Measurements from ENCODE around the gene ERP29. TPM values are rescaled to one million over a fixed set of nuclear protein-coding genes. Genes with fewer than 3 reads are reported as not detected.

ERP29 gene
- total and polyA plus RNA-seq, 3 experiments from 2014 or later, result 87.4 to 188 (median 88.0) TPM

GRCh38 chr12:111980598-111980997, 32.6 kb upstream of the ERP29 start:
- Mint-ChIP-seq H3K9me3 (no peaks in the 10 kb centered on the region), H3K36me3 (peaks cover 5 to 40% (median 15%) of the 10 kb centered on the region in 3 donors), H3K27me3 (no peaks in the 10 kb centered on the region), H3K4me3 (no peak overlapping the region), H3K27ac (peak overlapping the region in 1 of 8 donors; percentile 74), H3K4me1 (peaks cover 39 to 79% (median 56%) of the 10 kb centered on the region in 3 donors)
- Histone ChIP-seq H3K4me3 (ENCODE audit: low read length) (no peak overlapping the region), H3K27me3 (ENCODE audit: insufficient read depth, low read length, poor library complexity, severe bottlenecking) (no peaks in the 10 kb centered on the region), H3K36me3 (ENCODE audit: insufficient read depth, low read length) (no peaks in the 10 kb centered on the region), H3K9me3 (ENCODE audit: low read length) (no peaks in the 10 kb centered on the region), H3K4me1 (ENCODE audit: insufficient read depth, low read length) (no peaks in the 10 kb centered on the region), H3K27ac (ENCODE audit: low read depth, low read length) (no peak overlapping the region)
- ChIA-PET CTCF (interaction anchor here (1.3 kb wide), 1 partner anchor 12 kb away, joined by 4 read pairs; no protein-coding TSS in a partner anchor), POLR2A (no interaction called here)
- DNase-seq, result no peak

GRCh38 chr12:111981987-111982386, 31.2 kb upstream of the ERP29 start:
- POLR2A ChIA-PET, result no interaction called here
- no peaks in the 10 kb centered on the region for H3K36me3 ChIP-seq (ENCODE audit: insufficient read depth, low read length)

GRCh38 chr12:111984820-111985219, 28.4 kb upstream of the ERP29 start:
- no peaks in the 10 kb centered on the region for H3K9me3 ChIP-seq (ENCODE audit: low read length)
- H3K4me3 ChIP-seq (ENCODE audit: low read length), result no peak overlapping the region
- POLR2A ChIA-PET, result no interaction called here
- Mint-ChIP-seq H3K4me1 (peaks cover 27 to 73% (median 49%) of the 10 kb centered on the region in 3 donors), H3K36me3 (peaks cover 0 to 36% (median 20%) of the 10 kb centered on the region in 3 donors), H3K27ac (peak overlapping the region in 1 of 8 donors; percentile 57), H3K4me3 (no peak overlapping the region), H3K9me3 (no peaks in the 10 kb centered on the region), H3K27me3 (no peaks in the 10 kb centered on the region)
- no peak overlapping the region for H3K27ac ChIP-seq (ENCODE audit: low read depth, low read length)
- DNase-seq, result no peak
- H3K4me1 ChIP-seq (ENCODE audit: insufficient read depth, low read length), result no peaks in the 10 kb centered on the region
- CTCF ChIA-PET, result interaction anchor here (1.6 kb wide), 1 partner anchor 29 kb away, joined by 4 read pairs; no protein-coding TSS in a partner anchor
- H3K27me3 ChIP-seq (ENCODE audit: insufficient read depth, low read length, poor library complexity, severe bottlenecking), result no peaks in the 10 kb centered on the region
- H3K36me3 ChIP-seq (ENCODE audit: insufficient read depth, low read length), result no peaks in the 10 kb centered on the region

More at GRCh38 chr12:111981987-111982386, 31.2 kb upstream of the ERP29 start:
- Histone ChIP-seq H3K4me3 (ENCODE audit: low read length) (no peak overlapping the region), H3K27ac (ENCODE audit: low read depth, low read length) (no peak overlapping the region), H3K27me3 (ENCODE audit: insufficient read depth, low read length, poor library complexity, severe bottlenecking) (no peaks in the 10 kb centered on the region), H3K4me1 (ENCODE audit: insufficient read depth, low read length) (no peaks in the 10 kb centered on the region), H3K9me3 (ENCODE audit: low read length) (no peaks in the 10 kb centered on the region)
- no peaks in the 10 kb centered on the region for H3K27me3 Mint-ChIP-seq
- no peak for DNase-seq
- no peak overlapping the region for H3K4me3 Mint-ChIP-seq
- H3K36me3 Mint-ChIP-seq, result peaks cover 5 to 33% (median 15%) of the 10 kb centered on the region in 3 donors
- CTCF ChIA-PET, result no interaction called here
- peak overlapping the region in 1 of 8 donors; percentile 38 for H3K27ac Mint-ChIP-seq
- H3K9me3 Mint-ChIP-seq, result no peaks in the 10 kb centered on the region
- peaks cover 34 to 75% (median 55%) of the 10 kb centered on the region in 3 donors for H3K4me1 Mint-ChIP-seq

- no peak overlapping the region for H3K27ac ChIP-seq (ENCODE audit: low read depth, low read length)
- peaks cover 3 to 28% (median 12%) of the 10 kb centered on the region in 3 donors for H3K36me3 Mint-ChIP-seq
- H3K27me3 Mint-ChIP-seq, result peaks cover 0 to 1% of the 10 kb centered on the region in 2 donors
- H3K9me3 Mint-ChIP-seq, result no peaks in the 10 kb centered on the region
- H3K4me1 Mint-ChIP-seq, result peaks cover 54 to 80% (median 79%) of the 10 kb centered on the region in 3 donors
- peak overlapping the region; percentile 35 to 96 (median 88) for H3K4me3 Mint-ChIP-seq
- H3K9me3 ChIP-seq (ENCODE audit: low read length), result no peaks in the 10 kb centered on the region
- ChIA-PET CTCF (interaction anchor here (0.7 to 14.4 kb wide), 4 partner anchors 11 to 51 kb away, joined by 3 to 129 read pairs (median 4); partner anchors contain the start of genes ERP29 and TMEM116), POLR2A (interaction anchor here (0.6 to 1.4 kb wide), 3 partner anchors 18 to 22 kb away, joined by 3 to 7 read pairs (median 3); partner anchors contain the start of genes ERP29 and TMEM116)
- peaks cover 43% of the 10 kb centered on the region for H3K4me1 ChIP-seq (ENCODE audit: insufficient read depth, low read length)
- DNase-seq, result no peak
- no peaks in the 10 kb centered on the region for H3K36me3 ChIP-seq (ENCODE audit: insufficient read depth, low read length)
- H3K4me3 ChIP-seq (ENCODE audit: low read length), result peak overlapping the region; percentile 29
- H3K27ac Mint-ChIP-seq, result peak overlapping the region; percentile 68 to 98 (median 92)
- H3K27me3 ChIP-seq (ENCODE audit: insufficient read depth, low read length, poor library complexity, severe bottlenecking), result no peaks in the 10 kb centered on the region
Observed at GRCh38 chr12:111991535-111991934, 21.7 kb upstream of the ERP29 start.

- Histone ChIP-seq H3K4me3 (ENCODE audit: low read length) (peak overlapping the region; percentile 29), H3K4me1 (ENCODE audit: insufficient read depth, low read length) (peaks cover 47% of the 10 kb centered on the region), H3K36me3 (ENCODE audit: insufficient read depth, low read length) (no peaks in the 10 kb centered on the region), H3K9me3 (ENCODE audit: low read length) (no peaks in the 10 kb centered on the region), H3K27ac (ENCODE audit: low read depth, low read length) (no peak overlapping the region), H3K27me3 (ENCODE audit: insufficient read depth, low read length, poor library complexity, severe bottlenecking) (no peaks in the 10 kb centered on the region)
- peaks cover 0 to 1% of the 10 kb centered on the region in 2 donors for H3K27me3 Mint-ChIP-seq
- no peaks in the 10 kb centered on the region for H3K9me3 Mint-ChIP-seq
- POLR2A ChIA-PET, result interaction anchor here (1.4 kb wide), 1 partner anchor 20 kb away, joined by 7 read pairs; no protein-coding TSS in a partner anchor
- peaks cover 3 to 28% (median 12%) of the 10 kb centered on the region in 3 donors for H3K36me3 Mint-ChIP-seq
- peak overlapping the region; percentile 35 to 96 (median 88) for H3K4me3 Mint-ChIP-seq
- H3K4me1 Mint-ChIP-seq, result peaks cover 58 to 80% (median 79%) of the 10 kb centered on the region in 3 donors
- DNase-seq, result no peak
- H3K27ac Mint-ChIP-seq, result peak overlapping the region; percentile 68 to 98 (median 92)
- CTCF ChIA-PET, result interaction anchor here (0.7 to 14.4 kb wide), 5 partner anchors 11 to 51 kb away, joined by 3 to 129 read pairs (median 4); partner anchors contain the start of genes ERP29 and TMEM116
Observed at GRCh38 chr12:111991946-111992345, 21.3 kb upstream of the ERP29 start.

GRCh38 chr12:111992464-111992863, 20.8 kb upstream of the ERP29 start:
- peak overlapping the region; percentile 35 to 96 (median 88) for H3K4me3 Mint-ChIP-seq
- no peak overlapping the region for H3K27ac ChIP-seq (ENCODE audit: low read depth, low read length)
- CTCF ChIA-PET, result interaction anchor here (0.8 to 14.4 kb wide), 2 partner anchors 12 to 21 kb away, joined by 4 to 129 read pairs; partner anchors contain the start of genes ERP29 and TMEM116

GRCh38 chr12:111993292-111994150, 19.7 kb upstream of the ERP29 start:
- no peaks in the 10 kb centered on the region for H3K9me3 Mint-ChIP-seq
- H3K36me3 Mint-ChIP-seq, result peaks cover 3 to 21% (median 9%) of the 10 kb centered on the region in 3 donors
- ChIA-PET CTCF (interaction anchor here (1.4 to 14.4 kb wide), 4 partner anchors 11 to 49 kb away, joined by 4 to 129 read pairs (median 10); partner anchors contain the start of genes ERP29 and TMEM116), POLR2A (interaction anchor here (0.6 to 3.0 kb wide), 6 partner anchors 9 to 157 kb away, joined by 3 to 55 read pairs (median 4); partner anchors contain the start of genes ERP29 and TMEM116)
- Histone ChIP-seq H3K9me3 (ENCODE audit: low read length) (no peaks in the 10 kb centered on the region), H3K4me3 (ENCODE audit: low read length) (peak overlapping the region; percentile 56), H3K4me1 (ENCODE audit: insufficient read depth, low read length) (peaks cover 61% of the 10 kb centered on the region), H3K36me3 (ENCODE audit: insufficient read depth, low read length) (no peaks in the 10 kb centered on the region), H3K27ac (ENCODE audit: low read depth, low read length) (peak overlapping the region; percentile 48), H3K27me3 (ENCODE audit: insufficient read depth, low read length, poor library complexity, severe bottlenecking) (no peaks in the 10 kb centered on the region)
- peaks cover 0 to 1% of the 10 kb centered on the region in 2 donors for H3K27me3 Mint-ChIP-seq
- H3K27ac Mint-ChIP-seq, result peak overlapping the region; percentile 68 to 98 (median 92)
- peak overlapping the region; percentile 88 to 98 (median 95) for H3K4me3 Mint-ChIP-seq
- H3K4me1 Mint-ChIP-seq, result peaks cover 71 to 85% (median 84%) of the 10 kb centered on the region in 3 donors
- peak in 3 of 5 donors; percentile 55 to 74 (median 63) for DNase-seq

More at GRCh38 chr12:111992464-111992863, 20.8 kb upstream of the ERP29 start:
- H3K27me3 ChIP-seq (ENCODE audit: insufficient read depth, low read length, poor library complexity, severe bottlenecking), result no peaks in the 10 kb centered on the region
- POLR2A ChIA-PET, result interaction anchor here (0.6 to 1.5 kb wide), 3 partner anchors 11 to 48 kb away, joined by 4 to 7 read pairs (median 4); no protein-coding TSS in a partner anchor
- no peak for DNase-seq
- peaks cover 52% of the 10 kb centered on the region for H3K4me1 ChIP-seq (ENCODE audit: insufficient read depth, low read length)
- no peaks in the 10 kb centered on the region for H3K36me3 ChIP-seq (ENCODE audit: insufficient read depth, low read length)
- no peaks in the 10 kb centered on the region for H3K9me3 ChIP-seq (ENCODE audit: low read length)
- Mint-ChIP-seq H3K36me3 (peaks cover 3 to 27% (median 12%) of the 10 kb centered on the region in 3 donors), H3K27me3 (peaks cover 0 to 1% of the 10 kb centered on the region in 2 donors), H3K9me3 (no peaks in the 10 kb centered on the region), H3K27ac (peak overlapping the region; percentile 68 to 98 (median 92)), H3K4me1 (peaks cover 64 to 81% (median 80%) of the 10 kb centered on the region in 3 donors)
- no peak overlapping the region for H3K4me3 ChIP-seq (ENCODE audit: low read length)
